ENCODE results near the gene AXIN1. TPM values are rescaled to one million over a fixed set of nuclear protein-coding genes. Genes with fewer than 3 reads are reported as not detected.
A peak's percentile ranks its signal among the peaks of the same experiment; 100 is the strongest.

Gene AXIN1
- total and polyA plus RNA-seq, 2 of the 8 experiments (the other 6 are each of a cell fraction or from before 2014, with no cell fraction given): 12.5 to 41.9 TPM

DNA sequence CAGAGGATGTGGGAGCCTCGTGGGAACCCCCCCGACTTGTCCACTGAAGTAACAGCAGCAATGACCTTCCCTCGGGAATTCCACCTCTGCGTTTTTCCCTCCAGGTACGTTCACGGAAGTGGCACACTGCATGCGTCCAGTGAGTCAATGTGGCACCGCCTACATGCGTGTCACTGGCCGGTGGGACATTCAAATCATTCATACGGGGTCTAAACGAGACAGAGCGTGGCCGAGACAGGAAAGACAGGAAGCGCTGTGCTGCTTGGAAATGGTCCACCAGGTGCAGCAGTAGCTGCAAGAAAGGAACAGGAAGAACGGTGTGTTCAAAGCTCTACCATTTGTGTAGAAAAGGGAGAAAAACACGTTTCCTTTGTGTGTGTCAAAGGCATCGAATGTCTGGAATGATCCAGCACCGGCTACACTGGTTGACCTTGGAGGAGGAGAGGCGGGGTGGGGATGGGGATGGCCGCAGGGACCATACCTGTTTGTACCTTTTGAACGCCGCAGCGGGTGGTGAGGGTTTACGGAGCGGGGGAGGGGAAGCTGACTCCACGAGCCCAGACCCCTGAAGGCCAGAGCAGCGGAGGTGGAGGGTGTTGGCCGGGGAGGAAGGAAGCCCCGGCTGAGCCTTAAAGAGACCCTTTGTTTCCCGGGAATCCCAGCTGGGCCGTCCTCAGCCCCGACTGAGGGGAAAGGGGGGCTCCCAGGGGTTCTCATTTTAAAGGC, 31.0 kb upstream of the AXIN1 start (continued):
- TF ChIP-seq KDM1A (IDR thresholded peaks at IDR 0.05; ENCODE audit: borderline replicate concordance, low read length): peak; percentile 21; the same call in 1 of the 2 replicates
- TF ChIP-seq BCL11A (IDR thresholded peaks at IDR 0.05; ENCODE audit: low read depth in 2 of 2, low read length in 2 of 2): no peak
- no peak for TF ChIP-seq SAP30 (IDR thresholded peaks at IDR 0.05; ENCODE audit: insufficient read depth, insufficient replicate concordance, low read length)
- TF ChIP-seq POLR2A (IDR thresholded peaks at IDR 0.05; ENCODE audit: control extremely low read depth in 1 of 2, low read depth in 2 of 2, low read length in 2 of 2): no peak
- TF ChIP-seq NANOG (IDR thresholded peaks at IDR 0.05; ENCODE audit: insufficient read depth, low read depth, low read length, poor library complexity, severe bottlenecking): peak; percentile 58
- no peak for TF ChIP-seq POU5F1 (IDR thresholded peaks at IDR 0.05; ENCODE audit: low read depth, low read length)
- TF ChIP-seq RBBP5 (IDR thresholded peaks at IDR 0.05; ENCODE audit: borderline replicate concordance, low read depth, low read length): 0 out of 2 replicates have a peak, but pooled peaks have one; percentile 49
- TF ChIP-seq YY1 (IDR thresholded peaks at IDR 0.05; ENCODE audit: low read depth, low read length): 0 out of 2 replicates have a peak, but pooled peaks have one; percentile 50
- no peak for TF ChIP-seq PHF8 (conservative IDR thresholded peaks at IDR 0.05; ENCODE audit: low read depth, low read length)
